ELR (cell line): ENCODE results near the gene LCE2D.
"Not testable (repeated sequence)": the region's sequence is repeated elsewhere in the genome, so short reads cannot be mapped to it uniquely, and the experiment has no call there.

Experiments
- DNase-seq: peaks from one replicate; pipeline ENCODE4 v3.0.0-alpha.2; 2015; ENCODE audit warnings: low read depth

The LCE2D gene

GRCh38 chr1:152663098-152663497 is at the start of gene LCE2D:
Gene LCE2D (plus strand): TSS chr1:152663380. CDS start chr1:152664106, 726 bp downstream.
- no peak for DNase-seq

GRCh38 chr1:152613511-152613910 is 49.7 kb upstream of the LCE2D start, which contains the start of gene LCE3B:
Gene LCE3B (plus strand): TSS chr1:152613811. CDS start chr1:152613811, 0 bp downstream.
- DNase-seq: no peak

- no peak for DNase-seq
Measured at GRCh38 chr1:152621993-152622392, 41.2 kb upstream of the LCE2D start.

GRCh38 chr1:152622803-152623202 is 40.4 kb upstream of the LCE2D start, which contains the start of gene LCE3A:
Gene LCE3A (minus strand): TSS chr1:152623103. CDS start chr1:152623103, 0 bp downstream.
- DNase-seq: peak; percentile 51

GRCh38 chr1:152623203-152623844 is 39.9 kb upstream of the LCE2D start:
- DNase-seq: peak; percentile 16

- DNase-seq: no peak
Measured at GRCh38 chr1:152626744-152627143, 36.4 kb upstream of the LCE2D start.

- no peak for DNase-seq
Measured at GRCh38 chr1:152630596-152630995, 32.6 kb upstream of the LCE2D start.

GRCh38 chr1:152640351-152640750 is 22.8 kb upstream of the LCE2D start:
- no peak for DNase-seq

- no peak for DNase-seq
Measured at GRCh38 chr1:152643945-152644344, 19.2 kb upstream of the LCE2D start.

- no peak for DNase-seq
Measured at GRCh38 chr1:152645146-152645545, 18.0 kb upstream of the LCE2D start.

GRCh38 chr1:152646656-152647055 is 16.5 kb upstream of the LCE2D start:
- DNase-seq: peak; percentile 41

- DNase-seq: peak; percentile 80
Measured at GRCh38 chr1:152654110-152654509, 9.1 kb upstream of the LCE2D start.

GRCh38 chr1:152656459-152656858 is 6.7 kb upstream of the LCE2D start:
- DNase-seq: no peak

- DNase-seq: no peak
Measured at GRCh38 chr1:152657677-152658076, 5.5 kb upstream of the LCE2D start.

- no peak for DNase-seq
Measured at GRCh38 chr1:152658649-152659048, 4.5 kb upstream of the LCE2D start.

- DNase-seq: not testable (repeated sequence)
Measured at GRCh38 chr1:152666171-152666570, 3.0 kb downstream of the LCE2D start.

GRCh38 chr1:152667648-152668047 is 4.5 kb downstream of the LCE2D start:
- DNase-seq: no peak

GRCh38 chr1:152673016-152673415 is 9.8 kb downstream of the LCE2D start:
- DNase-seq: peak; percentile 19

- not testable (repeated sequence) for DNase-seq
Measured at GRCh38 chr1:152674983-152675382, 11.8 kb downstream of the LCE2D start, which contains the start of gene LCE2C. Gene LCE2C (plus strand): TSS chr1:152675279. CDS start chr1:152676016, 737 bp downstream.

- no peak for DNase-seq
Measured at GRCh38 chr1:152679459-152679858, 16.3 kb downstream of the LCE2D start.

- DNase-seq: no peak
Measured at GRCh38 chr1:152681616-152682015, 18.4 kb downstream of the LCE2D start.

- DNase-seq: peak; percentile 21
Measured at GRCh38 chr1:152683846-152684245, 20.7 kb downstream of the LCE2D start.

GRCh38 chr1:152685823-152686222 is 22.6 kb downstream of the LCE2D start, which contains the start of gene LCE2B:
Gene LCE2B (plus strand): TSS chr1:152686123. CDS start chr1:152686844, 721 bp downstream.
- not testable (repeated sequence) for DNase-seq
